ENCODE data around the gene COX8C.
"Not testable (repeated sequence)": the region's sequence is repeated elsewhere in the genome, so short reads cannot be mapped to it uniquely, and the experiment has no call there.

COX8C gene

DNA sequence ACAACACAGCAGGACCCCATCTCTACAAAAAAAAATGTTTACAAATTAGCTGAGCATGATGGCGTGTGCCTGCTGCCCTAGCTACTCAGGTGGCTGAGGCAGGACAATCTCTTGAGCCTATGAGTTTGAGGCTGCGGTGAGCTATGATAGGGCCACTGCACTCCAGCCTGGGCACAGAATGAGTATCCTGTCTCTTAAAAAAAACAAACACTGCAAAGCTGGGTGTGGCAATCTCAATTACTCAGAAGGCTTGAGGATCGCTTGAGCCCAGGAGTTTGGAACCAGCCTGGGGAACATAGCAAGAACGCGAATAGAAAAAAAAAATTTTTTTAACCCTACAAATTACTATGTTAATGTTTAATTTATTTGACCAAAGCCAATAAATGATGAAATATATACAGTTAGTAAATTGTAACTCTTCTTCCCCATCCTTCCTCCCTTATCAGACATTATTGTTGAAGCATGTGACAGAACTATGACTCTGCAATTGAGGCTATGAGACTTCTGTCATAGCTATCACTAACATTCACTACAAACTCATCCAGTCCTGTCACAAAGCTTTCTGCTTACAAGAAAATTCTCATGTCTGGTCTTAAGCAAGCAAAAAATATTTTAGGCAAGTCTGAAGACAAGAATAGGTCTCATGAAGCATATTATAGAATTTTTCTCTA, 23.9 kb upstream of the COX8C start:
- DNase-seq, result no peak

DNA sequence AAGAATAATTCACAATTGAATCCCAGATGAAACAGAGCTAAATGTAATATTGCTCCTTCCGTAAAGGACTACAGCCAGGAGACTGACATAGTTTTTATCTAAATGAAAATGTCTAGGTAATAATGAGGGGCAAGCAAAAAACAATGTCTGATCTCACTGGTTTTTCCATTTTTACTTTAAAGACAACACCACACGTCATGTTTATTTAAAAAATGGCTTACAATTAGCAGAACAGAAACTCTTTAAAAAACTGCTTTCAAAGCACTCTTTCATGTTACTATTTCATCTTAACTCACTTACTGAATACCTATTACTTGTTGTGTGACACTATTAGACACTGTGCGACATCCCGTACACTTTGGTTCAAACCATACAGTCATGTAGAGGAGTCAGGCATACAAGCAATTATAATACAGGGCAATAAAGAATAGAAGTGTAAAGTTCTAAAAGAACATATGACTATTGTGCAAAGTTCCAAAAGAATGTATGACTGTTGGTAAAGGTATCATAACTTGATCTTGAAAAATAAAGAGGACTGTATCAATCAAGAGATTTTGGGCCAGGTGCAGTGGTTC, 23.3 kb upstream of the COX8C start:
- DNase-seq, result no peak

DNA sequence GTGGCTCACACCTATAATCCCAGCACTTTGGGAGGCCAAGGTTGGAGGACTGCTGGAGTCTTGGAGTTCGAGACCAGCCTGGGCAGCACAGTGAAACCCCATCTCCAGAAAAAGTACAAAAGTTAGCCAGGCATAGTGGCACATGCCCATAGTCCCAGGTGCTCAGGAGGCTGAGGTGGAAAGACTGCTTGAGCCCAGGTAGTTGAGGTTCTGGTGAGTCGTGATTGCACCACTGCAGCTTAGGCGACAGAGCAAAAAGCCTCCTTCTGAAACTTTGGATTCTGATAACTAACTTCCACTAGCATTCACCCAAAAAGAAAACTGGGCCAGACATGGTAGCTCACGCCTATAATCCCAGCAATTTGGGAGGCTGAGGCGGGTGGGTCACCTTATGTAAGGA, 20.8 kb upstream of the COX8C start:
- no peak for DNase-seq

DNA sequence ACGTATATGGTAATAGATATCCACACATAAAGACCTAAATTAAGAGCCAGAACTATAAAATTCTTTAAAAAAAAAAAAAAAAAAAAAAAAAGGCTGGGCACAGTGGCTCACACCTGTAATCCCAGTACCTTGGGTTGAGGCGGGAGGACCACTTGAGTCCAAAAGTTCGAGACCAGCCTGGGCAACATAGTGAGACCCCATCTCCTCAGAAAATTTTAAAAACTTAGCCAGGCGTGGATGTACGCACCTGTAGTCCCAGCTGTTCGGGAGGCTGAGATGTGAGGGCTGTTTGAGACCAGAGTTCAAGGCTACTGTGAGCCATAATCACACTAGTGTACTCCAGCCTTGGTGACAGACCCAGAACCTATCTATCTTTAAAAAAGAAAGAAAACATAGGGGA, 18.4 kb upstream of the COX8C start:
- no peak for DNase-seq

DNA sequence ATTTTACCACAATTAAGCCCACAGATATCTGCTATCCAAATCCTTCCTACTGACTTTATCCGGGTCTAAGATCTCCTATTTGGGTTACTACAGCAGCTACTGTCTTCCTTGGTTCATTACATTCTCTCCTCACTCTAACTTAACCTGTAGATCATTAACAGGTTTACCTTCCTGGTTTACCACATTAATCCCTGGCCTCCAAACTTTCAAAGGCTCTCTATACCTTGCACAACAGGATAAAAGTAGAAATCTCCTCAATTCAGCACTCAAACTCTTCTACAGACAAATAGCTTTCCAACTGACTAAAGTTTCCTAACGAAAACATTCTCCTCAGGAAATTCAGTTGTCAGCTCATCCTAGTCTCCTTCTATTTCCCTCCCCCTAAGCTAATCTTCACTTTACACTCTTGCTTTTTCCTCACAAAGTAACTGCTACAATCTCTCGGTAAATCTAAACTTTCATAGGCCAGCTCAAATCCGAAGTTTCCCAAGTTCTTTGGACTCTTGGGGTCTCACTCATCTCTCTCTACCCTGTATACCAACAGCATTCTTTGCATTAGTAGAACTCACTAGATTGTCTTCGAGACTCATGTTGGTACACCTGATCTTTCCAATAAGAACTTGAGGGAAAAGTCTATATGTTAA, 16.9 kb upstream of the COX8C start:
- DNase-seq, result no peak

DNA sequence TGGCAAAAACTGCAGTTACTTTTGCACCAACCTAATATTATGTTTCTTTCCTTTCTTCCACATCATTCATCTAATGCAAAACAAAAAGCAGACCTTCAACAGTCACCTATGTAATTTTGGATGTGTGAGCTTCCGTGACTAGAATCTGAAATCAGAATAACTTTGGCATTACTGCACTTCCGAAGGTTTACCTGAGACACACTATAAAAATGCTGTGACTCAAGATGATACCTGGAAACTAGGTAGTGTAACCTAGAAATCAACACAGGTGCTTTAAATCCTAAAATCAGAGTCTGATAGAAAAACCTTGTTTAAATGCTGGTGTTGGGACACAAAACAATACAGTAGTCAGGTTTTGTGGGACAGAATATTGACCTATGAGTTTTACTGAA, 16.4 kb upstream of the COX8C start:
- no peak for DNase-seq

DNA sequence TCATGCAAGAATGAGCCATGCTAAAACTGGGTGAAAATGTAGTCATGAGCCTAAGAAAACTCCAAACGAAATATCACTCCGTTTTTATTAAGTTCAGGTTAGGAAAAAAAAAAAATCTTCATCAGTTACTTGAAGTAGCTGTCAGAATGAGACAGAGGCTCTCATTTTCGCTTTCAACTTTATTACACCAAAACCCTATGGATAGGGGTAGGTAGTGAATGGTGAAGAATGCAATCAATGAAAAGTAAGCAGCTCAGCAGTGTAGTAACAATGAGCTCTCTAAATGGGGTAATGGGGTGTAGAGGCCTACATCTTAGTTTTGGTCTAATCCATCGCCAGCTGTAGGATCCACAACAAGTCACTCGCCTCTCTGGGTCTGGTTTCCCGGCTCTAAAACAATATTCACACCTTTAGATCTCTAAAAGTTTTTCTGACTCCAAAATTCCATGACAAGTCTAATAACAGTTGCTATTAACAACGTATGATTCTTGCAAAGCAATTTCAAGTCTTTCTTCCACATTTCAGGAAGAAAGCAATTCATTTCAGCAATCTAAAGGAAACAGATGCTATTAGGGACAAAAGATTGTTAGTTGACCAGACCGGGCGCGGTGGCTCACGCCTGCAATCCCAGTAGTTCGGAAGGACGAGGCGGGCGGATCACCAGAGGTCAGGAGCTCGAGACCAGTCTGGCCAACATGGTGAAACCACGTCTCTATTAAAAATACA, 15.8 kb upstream of the COX8C start:
- no peak for DNase-seq

DNA sequence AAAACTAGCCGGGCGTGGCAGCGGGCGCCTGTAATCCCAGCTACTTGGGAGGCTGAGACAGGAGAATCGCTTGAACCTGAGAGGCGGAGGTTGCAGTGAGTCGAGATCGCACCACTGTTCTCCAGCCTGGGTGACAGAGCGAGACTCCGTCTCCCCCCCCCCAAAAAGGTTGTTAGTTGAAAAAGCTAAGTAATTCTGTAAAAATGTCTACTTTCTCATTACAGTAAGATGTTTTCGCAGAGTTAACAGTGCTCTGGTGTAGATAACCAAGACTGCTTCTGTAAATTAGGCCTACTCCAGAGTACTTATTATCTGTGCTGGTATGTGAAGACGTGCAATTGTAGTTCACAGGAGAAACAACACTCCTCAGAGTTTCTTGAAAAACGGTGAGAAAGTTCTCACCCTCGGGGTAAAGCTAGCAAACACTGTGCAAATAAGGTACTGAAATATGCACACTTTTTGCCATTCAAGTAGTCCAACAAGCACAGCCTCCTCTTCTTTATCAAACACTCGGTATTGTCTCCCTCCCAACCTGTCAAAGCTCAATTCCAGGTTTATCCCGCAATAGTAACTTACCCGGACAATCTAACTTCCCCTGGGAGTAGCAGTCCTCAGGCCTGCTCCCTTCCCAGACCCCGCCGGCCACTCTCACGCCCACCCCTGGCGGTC, 15.1 kb upstream of the COX8C start:
- no peak for DNase-seq

DNA sequence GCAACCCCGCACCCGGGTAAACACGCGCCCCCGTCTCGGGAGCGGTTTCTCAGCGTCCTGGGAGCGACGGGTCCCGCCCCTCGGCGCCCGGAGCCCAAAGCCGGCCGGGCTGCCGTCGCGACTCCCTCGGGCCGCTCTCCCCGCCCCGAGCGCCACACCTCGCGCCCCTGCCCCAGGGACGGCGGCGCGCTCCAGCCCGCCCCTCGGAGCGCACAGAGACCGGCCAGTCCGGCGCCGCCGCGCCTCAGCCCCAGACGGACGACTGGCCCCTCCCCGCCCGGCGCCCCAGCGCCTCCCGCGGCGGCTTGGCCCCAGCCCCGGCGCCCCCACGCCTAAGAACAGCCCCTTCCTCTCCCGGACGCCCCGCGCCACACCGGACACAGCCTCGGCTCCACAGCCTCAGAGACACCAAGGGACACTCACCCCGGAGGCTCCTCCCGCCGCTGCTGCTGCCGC, 14.6 kb upstream of the COX8C start:
- no peak for DNase-seq

DNA sequence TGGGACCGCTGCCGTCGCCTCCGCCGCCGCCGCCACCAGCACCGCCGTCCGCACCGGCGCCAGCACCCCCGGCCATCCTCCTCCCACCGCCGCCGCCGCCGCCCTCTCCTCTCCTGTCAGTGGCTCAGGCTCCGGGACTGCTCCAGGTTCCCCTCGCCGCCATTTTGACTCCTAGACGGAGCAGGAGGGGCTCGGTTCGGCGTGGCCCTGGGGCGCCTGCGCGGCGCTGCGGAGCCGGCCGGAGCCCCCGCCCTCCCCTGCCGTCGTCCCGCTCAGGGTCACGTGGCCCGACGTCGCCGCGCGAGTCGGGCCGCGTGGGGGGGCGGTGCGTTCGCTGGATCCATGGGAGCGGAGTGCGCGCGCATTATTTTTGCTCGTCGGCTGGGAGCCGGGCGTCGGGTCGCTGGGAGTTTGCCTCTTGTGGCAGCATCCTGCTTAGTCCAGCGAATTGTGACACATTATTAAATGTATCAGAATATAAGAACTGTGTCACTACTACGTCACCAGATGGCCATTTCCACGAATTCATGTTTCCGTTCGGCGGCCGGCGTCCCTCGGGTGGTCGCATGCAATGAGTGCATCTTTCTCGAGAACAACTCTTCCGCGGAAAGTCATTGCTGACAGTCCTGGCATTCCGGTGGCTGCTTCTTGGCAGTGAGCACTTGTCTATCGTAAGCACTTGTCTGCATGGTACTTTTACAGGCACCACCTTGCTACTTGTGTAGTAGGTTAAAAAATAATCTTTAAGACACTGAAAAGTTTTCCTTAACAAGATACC, 13.9 kb upstream of the COX8C start, which contains the start of gene BTBD7:
TSS of gene BTBD7 (minus strand) at position 184 of the 778 bp plus-strand sequence. CDS start 36,985 bp downstream, outside the sequence.
- DNase-seq, result peak; percentile 95 to 96

DNA sequence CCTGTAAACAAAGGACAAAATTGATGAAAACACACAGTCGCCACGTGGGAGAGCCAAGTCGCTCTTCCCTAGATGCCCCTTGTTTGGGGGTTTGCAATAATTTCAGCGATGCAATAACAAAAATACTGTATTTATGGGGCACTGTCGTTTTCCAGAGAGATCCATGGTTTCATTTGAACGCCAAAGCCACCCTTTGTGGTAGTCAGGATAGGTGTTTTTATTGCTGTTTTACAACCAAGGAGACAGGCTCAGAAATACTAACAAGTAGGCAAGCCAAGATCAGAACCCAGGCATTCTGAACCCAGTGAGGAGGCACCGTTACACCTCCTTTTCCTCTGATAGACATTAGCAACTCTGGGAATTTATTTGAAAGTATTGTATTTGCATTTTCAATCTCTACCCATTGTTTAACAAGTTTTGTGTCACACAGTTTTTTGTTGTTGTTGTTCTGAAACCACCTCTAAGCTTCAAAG, 13.3 kb upstream of the COX8C start:
- peak in 1 of 2 donors; percentile 17 for DNase-seq

DNA sequence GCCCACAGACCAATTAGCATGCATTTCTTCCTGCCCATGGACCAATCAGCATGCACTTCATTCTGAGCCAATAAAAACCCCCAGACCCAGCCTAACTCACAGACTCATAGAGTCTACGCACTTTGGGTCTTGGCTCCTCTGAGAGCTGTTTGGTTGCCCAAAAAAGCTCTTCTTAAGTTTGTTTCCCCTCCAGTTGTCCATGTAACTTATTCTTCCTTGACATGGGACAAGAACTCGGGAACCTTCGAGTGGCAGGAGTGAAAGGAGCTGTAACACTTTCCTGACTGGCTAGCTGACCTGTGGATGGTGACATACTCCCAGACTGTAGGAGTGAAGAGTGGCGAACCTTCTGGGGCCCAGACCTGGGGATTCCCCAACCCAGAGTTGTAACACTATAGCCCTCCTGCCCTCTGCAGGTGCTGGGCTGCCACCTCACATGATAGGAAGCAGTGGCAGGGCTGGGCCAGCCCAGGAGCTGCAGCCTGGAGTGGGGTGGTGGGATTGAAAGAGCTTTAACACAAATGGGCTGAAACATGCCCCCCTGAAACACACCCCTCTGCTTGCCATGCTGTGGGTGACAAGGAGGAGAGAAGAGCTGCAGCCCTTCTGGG, 9.7 kb upstream of the COX8C start:
- no peak for DNase-seq

DNA sequence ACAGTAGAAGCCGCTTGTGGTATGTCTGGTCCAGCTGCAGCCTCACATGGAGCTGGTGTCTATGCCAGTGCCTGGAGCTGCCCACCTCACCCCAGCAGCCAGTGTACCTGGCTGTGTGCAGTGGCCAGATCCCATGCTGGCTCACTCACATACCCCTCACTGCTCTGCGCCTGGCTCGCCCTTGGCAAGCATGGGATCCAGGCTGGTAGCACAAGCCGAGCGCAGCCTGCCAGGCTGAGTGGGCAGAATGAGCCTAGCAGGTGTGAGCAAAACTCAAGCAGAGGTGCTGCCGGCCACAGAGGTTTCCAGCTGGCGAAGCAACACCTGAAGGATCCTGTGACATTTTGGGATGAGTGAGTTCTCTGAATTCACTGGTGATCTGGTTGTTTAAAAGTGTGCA, 9.1 kb upstream of the COX8C start:
- no peak for DNase-seq

DNA sequence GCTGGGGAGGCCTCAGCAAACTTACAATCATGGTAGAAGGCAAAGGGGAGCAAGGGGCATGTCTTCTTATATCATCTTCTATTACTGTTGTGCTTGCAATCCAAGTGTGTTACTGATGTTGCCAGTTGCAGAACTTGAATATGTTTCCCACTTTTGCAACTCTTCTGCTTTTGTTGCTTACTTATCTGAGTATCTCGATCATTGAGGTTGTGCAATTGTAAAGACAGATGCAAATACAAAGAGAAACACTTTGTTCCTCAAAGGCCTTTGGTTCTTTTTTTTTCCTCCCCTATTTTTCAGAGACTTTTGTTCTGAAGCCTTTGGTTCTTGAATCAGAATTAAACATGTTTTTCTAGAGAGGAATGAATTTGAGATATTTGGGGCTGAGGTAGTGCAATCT, 3.7 kb upstream of the COX8C start:
- no peak for DNase-seq

DNA sequence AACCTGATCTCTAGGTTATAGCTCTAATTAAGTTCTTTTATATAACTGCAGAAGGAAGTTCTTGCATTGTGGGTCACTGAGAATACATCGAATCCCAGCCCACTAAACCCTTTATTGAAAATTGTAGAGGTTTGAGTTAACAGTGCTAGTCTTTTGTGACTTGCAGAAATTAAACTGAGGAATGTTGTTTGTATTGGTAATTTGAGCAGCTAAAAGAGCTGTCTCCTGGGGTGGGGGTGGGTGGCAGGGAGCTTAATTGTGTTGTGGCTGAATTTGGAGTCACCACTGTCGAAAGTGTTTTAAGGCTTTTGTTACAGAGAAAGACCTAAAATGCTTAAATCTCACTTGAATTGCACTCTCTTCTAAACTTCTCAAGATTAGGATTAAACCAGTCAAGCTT, 3.2 kb upstream of the COX8C start:
- no peak for DNase-seq

DNA sequence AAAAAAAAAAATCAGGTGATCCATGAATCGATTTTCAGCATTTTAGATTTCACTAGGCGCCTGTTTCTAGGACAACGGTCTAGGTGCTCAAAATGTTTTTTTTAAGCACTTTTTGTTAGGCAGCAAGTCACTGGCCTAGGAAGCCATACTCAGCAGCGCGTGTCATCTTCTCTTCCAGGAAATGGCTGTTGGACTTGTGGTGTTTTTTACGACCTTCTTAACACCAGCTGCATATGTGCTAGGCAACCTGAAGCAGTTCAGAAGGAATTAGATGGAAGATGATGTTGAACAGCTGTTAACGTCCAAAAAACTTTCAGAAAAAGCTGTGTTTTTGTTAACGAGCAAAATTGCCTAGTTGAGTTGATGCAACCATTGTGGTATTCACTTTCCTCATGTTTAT, 868 bp downstream of the COX8C start:
- DNase-seq, result no peak

DNA sequence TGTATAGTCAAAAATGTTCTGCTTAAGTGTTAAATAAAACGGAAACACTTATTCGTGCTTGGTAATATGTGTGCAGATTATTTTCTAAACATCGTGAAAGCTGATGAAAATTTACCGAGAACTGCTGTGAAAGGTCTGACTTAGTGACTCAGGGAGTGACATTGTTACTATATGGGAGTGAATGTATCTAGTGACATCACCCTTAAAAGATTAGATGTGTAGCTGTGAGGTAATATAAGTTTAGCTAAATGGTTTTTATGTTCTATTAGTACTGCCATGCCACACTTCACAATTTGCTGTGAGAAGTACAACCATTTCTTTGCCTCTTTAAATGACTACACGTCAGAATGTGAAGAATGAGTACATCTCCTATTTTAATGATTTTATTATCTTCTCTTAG, 1.3 kb downstream of the COX8C start:
- DNase-seq, result no peak

DNA sequence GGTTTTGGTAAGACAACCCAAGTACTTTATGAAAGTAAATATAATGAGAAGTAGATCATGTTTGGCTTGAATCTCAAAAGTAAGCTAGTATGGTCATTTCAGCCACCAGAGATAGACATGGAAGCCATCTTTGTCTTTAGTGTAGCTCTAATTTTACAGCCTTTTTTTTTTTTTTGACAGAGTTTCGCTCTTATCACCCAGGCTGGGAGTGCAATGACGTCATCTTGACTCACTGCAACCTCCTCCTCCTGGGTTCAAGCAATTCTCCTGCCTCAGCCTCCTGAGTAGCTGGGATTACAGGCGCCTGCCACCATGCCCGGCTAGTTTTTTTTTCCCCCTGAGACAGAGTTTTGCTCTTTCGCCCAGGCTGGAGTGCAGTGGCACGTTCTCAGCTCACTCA, 7.9 kb downstream of the COX8C start:
- not testable (repeated sequence) for DNase-seq

DNA sequence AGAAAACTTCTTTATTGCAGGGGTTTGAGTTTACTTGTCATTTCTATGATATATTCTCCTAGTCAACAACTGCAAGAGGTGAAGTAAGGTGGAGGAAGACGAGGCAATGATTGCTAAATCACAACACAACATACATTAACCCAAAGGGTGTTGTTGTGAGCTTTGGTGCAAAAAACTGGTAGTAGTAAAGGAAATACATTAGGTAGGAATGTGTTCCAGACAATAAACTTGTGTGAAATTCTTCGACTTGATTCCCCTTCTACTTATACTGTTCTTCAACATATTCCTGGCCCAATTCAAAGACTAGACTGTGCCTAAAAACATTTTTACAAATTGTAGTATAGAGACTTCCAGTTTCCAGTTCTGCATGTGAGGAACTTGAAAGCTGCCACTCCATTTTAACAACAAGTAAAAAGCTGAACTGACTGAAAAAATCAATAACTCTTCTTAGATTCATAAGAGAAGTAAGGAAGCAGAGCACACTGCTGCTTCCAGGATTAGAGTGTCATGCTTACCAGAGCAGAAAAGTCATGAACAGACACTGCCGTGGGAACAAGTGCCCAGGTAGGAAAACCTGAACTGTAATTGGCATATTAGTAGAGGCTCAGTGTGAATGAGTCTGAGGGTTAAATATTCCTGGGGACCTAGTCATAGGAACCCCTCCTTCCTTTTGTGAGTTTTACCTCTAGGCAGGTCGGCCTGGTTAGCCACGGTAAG, 22.2 kb downstream of the COX8C start:
- no peak for DNase-seq

DNA sequence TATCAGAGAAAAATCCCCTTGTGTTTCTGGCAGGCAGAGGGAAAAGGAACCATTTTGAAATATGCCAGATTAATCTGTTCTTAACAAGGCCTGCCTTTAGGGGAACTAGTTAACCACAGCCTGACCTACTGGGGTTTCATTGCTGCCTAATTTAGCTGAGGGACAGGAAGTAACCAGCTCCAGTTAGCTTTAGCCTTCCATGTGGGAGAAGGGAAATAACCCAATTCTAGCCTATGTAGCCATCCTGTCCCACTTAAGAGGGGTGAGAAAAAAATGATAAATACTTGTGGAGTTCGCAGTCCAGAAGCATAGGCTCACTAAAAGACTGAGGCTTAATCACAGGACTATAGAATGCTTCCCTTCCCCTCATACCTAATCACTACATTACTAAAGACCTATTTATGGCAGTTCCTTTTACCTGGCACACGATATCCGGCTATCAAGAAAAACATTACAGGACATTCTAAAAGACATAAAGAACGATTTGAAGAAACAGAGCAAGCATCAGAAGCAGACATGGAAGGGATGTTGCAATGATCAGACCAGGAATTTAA, 22.8 kb downstream of the COX8C start:
- peak; percentile 5 to 15 for DNase-seq

All from CD4-positive, alpha-beta T cell treated with Interleukin-4 for 1 hour (primary cell).